Stimulated activated CD8-positive, alpha-beta memory T cell treated with anti-CD3 and anti-CD28 coated beads, Interleukin-12 subunit alpha, Interleukin-12 subunit beta, amount 100 ng/mL, for 1 hour (primary cell): ENCODE results near the gene OR52N1.
A peak's percentile ranks its signal among the peaks of the same experiment; 100 is the strongest.

Experiments
- DNase-seq: peaks from one replicate; pipeline ENCODE4 v3.0.0-alpha.2; 2020; ENCODE audit warnings: low read depth

The OR52N1 gene

GRCh38 chr11:5791165-5791564 lies at the start of gene OR52N1:
Gene OR52N1 (minus strand): TSS chr11:5791265. CDS start chr11:5788816, 2,449 bp downstream.
- DNase-seq, result no peak

DNA sequence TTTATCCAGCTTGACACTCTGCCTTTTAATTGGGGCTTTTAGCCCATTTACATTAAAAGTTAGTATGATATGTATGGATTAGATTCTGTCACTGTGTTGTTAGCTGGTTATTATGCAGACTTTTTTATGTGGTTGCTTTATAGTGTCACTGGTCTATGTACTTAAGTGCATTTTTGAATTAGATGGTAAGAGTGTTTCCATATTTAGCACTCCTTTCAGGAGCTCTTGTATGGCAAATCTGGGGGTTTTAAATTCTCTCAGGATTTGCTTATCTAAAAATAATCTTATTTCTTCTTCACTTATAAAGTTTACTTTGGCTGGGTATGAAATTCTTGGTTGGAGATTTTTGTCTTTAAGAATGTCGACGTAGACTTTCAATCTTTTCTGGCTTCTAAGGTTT lies 46.6 kb upstream of the OR52N1 start:
- no peak for DNase-seq

- DNase-seq, result no peak
Measured at GRCh38 chr11:5833446-5833845, 42.4 kb upstream of the OR52N1 start.

DNA sequence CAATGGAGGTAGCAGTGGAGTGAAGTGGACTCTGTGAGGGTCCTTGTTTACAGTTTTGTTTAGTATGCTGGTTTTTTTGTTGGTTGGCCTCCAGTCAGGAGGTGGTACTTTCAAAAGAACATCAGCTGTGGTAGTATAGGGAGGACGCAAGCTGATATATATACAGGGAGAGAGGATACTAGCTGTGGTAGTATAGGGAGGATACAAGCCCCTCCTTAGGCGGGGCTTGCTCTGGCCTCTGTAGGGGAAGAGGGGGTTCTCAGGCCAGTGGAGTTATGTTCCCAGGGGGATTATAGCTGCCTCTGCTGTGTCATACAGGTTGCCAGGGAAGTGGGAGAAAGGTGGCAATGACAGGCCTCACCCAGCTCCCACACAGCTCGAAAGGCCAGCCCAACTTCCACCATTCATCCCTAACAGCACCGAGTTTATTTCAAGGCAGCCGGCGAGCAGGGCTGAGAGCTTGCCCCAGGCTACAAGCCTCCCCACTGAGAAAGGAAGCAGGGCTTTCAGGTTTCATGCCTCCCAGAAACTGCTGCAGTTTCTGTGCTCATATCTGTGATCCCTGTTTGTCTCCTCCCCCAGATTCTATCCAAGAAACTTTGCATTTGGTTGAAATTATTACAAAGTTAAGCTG lies 40.2 kb upstream of the OR52N1 start:
- no peak for DNase-seq

- DNase-seq, result no peak
Measured at GRCh38 chr11:5818245-5818886, 27.3 kb upstream of the OR52N1 start.

DNA sequence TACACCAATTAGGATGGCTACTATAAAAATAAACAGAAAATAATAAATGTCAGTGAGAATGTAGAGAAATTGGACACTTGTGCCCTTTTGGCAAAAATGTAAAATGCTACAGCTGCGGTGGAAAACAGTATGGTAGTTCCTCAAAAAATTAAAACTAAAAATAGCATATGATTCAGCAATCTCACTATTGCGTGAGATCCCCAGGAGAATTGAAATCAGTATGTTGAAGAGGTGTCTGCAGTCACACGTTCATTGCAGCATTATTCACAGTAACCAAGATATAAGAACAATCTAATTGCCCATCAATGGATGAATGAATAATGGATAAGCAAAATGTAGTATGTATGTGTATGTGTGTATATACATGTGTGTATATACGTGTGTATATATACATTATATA lies 24.5 kb upstream of the OR52N1 start:
- DNase-seq, result no peak

GRCh38 chr11:5809905-5810795 lies 19.1 kb upstream of the OR52N1 start:
- no peak for DNase-seq

DNA sequence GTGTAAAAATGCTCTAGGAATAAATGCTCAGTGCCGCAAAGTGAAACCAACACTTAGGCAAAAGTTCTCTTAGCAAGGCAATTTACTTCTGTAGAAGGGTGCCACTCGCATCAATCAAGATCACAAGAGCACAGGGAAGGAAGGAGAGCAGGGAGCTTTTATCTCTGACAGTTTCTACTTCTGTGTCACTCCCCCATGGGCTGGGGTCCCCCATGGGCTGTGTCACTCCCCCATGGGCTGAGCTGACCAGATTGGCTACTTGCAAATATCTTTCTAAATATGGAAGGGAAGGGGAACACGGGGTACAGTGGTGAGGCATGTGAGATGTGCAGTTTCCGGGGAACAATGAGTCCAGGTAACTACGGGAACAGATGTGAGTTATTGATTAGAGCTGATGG lies 18.1 kb upstream of the OR52N1 start:
- no peak for DNase-seq

DNA sequence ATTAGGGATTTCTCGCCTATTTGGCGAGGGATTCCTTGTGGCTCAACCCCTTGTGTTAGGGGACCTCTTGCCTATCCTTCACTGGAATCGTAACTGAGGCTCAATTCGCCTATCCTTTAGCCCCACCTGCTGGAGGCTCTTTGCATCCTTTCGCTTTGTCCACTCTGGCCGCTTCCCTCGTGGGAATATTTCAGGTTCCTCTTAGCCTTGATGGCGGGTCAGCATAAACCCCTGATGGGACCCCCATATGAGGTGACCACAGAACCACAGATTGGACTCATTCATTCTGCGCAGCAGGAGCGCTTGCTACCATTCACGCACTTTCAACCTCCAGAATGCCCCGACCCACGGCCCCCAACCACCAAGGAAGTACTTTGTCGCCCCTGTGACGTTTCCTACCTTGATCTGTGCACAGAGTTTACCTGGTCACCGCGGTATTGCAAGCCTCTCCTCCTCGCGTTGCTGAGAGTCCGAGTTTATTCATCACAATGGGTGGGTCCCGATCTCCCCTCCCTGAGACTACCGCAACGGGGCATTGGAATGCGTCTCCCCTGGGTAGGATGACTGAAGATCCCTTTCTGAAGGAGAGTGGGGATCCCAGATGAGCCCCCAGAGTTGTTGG lies 17.5 kb upstream of the OR52N1 start, which contains the start of gene OR52N2:
Gene OR52N2, plus strand, starts transcription at position 425 of the 622 bp plus-strand sequence. CDS start 11,412 bp downstream, outside the sequence.
- DNase-seq, result peak; percentile 61

- no peak for DNase-seq
Measured at GRCh38 chr11:5807580-5807979, 16.5 kb upstream of the OR52N1 start.

- DNase-seq, result no peak
Measured at GRCh38 chr11:5803982-5804381, 12.9 kb upstream of the OR52N1 start.

DNA sequence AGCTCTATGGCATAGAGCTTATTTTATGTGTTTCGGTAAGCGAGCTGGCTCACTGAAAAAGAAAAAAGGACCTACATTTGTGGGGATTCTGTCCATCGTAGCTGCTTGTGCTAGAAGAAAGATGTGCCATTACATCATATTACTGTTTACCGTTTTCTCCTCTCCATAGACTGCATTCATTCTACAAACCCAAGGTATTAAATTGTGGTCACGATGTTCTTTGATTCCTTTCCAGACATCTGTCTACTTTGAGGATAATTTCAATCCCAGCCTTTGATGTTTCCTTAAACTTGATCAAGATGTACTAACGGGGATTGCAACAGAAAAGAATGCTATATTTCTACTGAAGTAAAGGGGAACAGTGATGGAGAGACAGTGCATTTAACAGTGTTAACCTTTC lies 5.5 kb upstream of the OR52N1 start:
- no peak for DNase-seq

- DNase-seq, result no peak
Measured at GRCh38 chr11:5783255-5783654, 7.8 kb downstream of the OR52N1 start, which contains the start of gene OR52N5. Gene OR52N5 (minus strand): TSS chr11:5783355. CDS start chr11:5778634, 4,721 bp downstream.

DNA sequence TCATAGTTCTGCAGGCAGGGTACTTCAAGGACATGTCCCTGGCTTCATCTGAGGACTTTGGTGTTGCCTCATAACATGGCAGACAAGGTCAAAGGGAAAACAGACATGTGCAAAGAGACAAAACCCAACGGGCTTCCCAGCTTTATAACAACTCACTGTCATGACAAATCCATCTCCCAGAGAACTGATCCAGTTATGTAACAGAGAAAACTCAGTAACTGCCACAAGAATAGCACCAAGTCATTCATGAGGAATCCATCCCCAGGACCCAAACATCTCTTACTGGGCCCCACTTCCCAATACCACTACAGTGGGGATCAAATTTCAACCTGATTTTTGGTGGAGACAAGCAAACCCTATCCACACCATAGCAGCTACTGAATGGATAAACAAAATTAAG lies 24.0 kb downstream of the OR52N1 start:
- no peak for DNase-seq

- no peak for DNase-seq
Measured at GRCh38 chr11:5753943-5754342, 37.1 kb downstream of the OR52N1 start, which contains the start of gene OR52N4. Gene OR52N4 (plus strand): TSS chr11:5754243. CDS start chr11:5754741, 498 bp downstream.

- no peak for DNase-seq
Measured at GRCh38 chr11:5749836-5750235, 41.2 kb downstream of the OR52N1 start.

GRCh38 chr11:5746614-5747013 lies 44.5 kb downstream of the OR52N1 start:
- DNase-seq, result no peak

GRCh38 chr11:5738431-5738830 lies 52.6 kb downstream of the OR52N1 start:
- DNase-seq, result no peak

DNA sequence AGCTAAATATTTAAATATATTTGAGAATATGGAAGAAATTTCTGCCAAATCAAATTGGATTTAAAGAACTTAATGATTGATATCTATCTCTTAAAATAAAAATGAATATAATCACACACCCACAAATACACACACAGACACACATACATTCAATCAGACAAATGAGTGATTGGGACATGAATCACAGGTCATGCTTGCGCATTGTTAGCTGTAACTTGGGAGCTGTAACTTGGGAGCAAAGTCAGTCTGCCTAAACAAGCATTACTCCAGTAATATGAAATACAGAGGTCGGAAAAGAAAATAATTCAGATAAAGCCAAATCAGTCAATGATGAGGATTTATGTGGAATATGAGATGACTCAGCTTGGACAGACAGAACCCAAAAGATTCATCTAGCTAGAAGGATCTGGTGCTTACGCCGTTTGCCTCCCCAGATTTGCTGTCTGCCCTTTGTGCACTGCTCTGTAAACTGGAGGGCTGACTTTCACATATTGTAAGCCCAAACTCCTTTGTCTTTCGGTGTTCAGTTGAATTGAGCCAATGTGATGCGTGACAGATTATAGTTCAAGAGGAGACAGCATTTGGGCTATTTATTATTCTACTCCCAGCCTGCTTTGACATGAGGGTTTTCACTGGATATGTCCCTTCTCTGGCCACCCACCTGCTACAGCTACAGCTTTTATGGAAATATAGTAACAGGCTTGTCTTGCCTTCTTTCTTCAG lies 53.2 kb downstream of the OR52N1 start:
- no peak for DNase-seq

GRCh38 chr11:5737091-5737490 lies 54.0 kb downstream of the OR52N1 start:
- DNase-seq, result no peak
